CD14-positive monocyte (primary cell): ENCODE data around the gene PRKN. TPM values are rescaled to one million over a fixed set of nuclear protein-coding genes. Genes with fewer than 3 reads are reported as not detected.

Source experiments
- DNase-seq, 3 donors: peaks; one replicate each; pipeline ENCODE4 v3.0.0-alpha.2; 2011 to 2022
- H2AFZ ChIP-seq: 2 replicates; pipeline ENCODE4 v1.6.0; 2012; ENCODE audit warnings: mild to moderate bottlenecking, low read depth, low read length, inconsistent platforms; ENCODE audit not compliant: insufficient read depth, poor library complexity, severe bottlenecking
- H3K27ac ChIP-seq, 2 donors: 1 replicate in 1 of 2; 2 replicates in 1 of 2; pipeline ENCODE4 v1.5.1; 2012 to 2013; ENCODE audit warnings: low read length in 2 of 2, control low read depth in 1 of 2, inconsistent platforms in 1 of 2, low read depth in 1 of 2, mild to moderate bottlenecking in 1 of 2
- H3K27me3 ChIP-seq, 2 donors: one replicate each; pipeline versions ENCODE4 v1.6.0 to v1.6.1; 2011 to 2013; ENCODE audit warnings: low read length in 2 of 2; ENCODE audit not compliant: control insufficient read depth in 2 of 2, insufficient read depth in 2 of 2
- H3K36me3 ChIP-seq, 2 donors: replicated peaks in 1 of 2; 1 replicate in 1 of 2; 2 replicates in 1 of 2; pipeline versions ENCODE4 v1.5.1 to v1.6.1; 2012 to 2013; ENCODE audit warnings: low read length in 2 of 2, control low read depth in 1 of 2, inconsistent platforms in 1 of 2, mild to moderate bottlenecking in 1 of 2; ENCODE audit not compliant: insufficient read depth in 2 of 2, control insufficient read depth in 1 of 2
- H3K4me1 ChIP-seq, 2 donors: 1 replicate in 1 of 2; 2 replicates in 1 of 2; pipeline versions ENCODE4 v1.5.1 to v1.6.1; 2012 to 2013; ENCODE audit warnings: low read length in 2 of 2, control low read depth in 1 of 2, inconsistent platforms in 1 of 2, mild to moderate bottlenecking in 1 of 2, moderate library complexity in 1 of 2; ENCODE audit not compliant: insufficient read depth in 2 of 2, control insufficient read depth in 1 of 2
- H3K4me2 ChIP-seq: replicated peaks from 2 replicates; pipeline ENCODE3; 2012; ENCODE audit warnings: low read length, moderate library complexity, mild to moderate bottlenecking; ENCODE audit not compliant: poor library complexity, severe bottlenecking; ENCODE audit errors: extremely low read depth
- H3K4me3 ChIP-seq, 3 experiments: fragments of 200-600 bp in 1 of 3; sonication (generic) in 1 of 3; replicated peaks in 1 of 3; 1 replicate in 2 of 3; 2 replicates in 1 of 3; pipeline ENCODE4 v1.5.1; 2011 to 2013; ENCODE audit warnings: low read length in 3 of 3, mild to moderate bottlenecking in 3 of 3, control low read depth in 2 of 3, low read depth in 2 of 3, inconsistent platforms in 1 of 3, moderate library complexity in 1 of 3
- H3K79me2 ChIP-seq: 2 replicates; pipeline ENCODE4 v1.6.0; 2012; ENCODE audit warnings: mild to moderate bottlenecking, control low read depth, inconsistent platforms, low read length, moderate library complexity; ENCODE audit not compliant: insufficient read depth
- H3K9ac ChIP-seq: 2 replicates; pipeline ENCODE4 v1.6.0; 2017; ENCODE audit warnings: low read length, mild to moderate bottlenecking; ENCODE audit not compliant: insufficient read depth, poor library complexity, severe bottlenecking
- H3K9me3 ChIP-seq, 2 donors: replicated peaks in 1 of 2; 1 replicate in 1 of 2; 2 replicates in 1 of 2; pipeline versions ENCODE4 v1.5.1 to v1.6.1; 2012 to 2013; ENCODE audit warnings: low read length in 2 of 2, control low read depth in 1 of 2; ENCODE audit not compliant: control insufficient read depth in 1 of 2, insufficient read depth in 1 of 2
- H4K20me1 ChIP-seq: 2 replicates; pipeline ENCODE4 v1.6.0; 2012; ENCODE audit warnings: mild to moderate bottlenecking, low read length, control low read depth, moderate library complexity; ENCODE audit not compliant: insufficient read depth
- H3K27ac Mint-ChIP-seq, 7 donors: one replicate each; pipeline ENCODE4 v1.8.0; 2020; ENCODE audit warnings: mild to moderate bottlenecking in 7 of 7, mixed read lengths in 7 of 7, moderate library complexity in 6 of 7, inconsistent platforms in 2 of 7
- H3K27me3 Mint-ChIP-seq, 3 donors: one replicate each; pipeline ENCODE4 v1.8.0; 2021 to 2022; ENCODE audit warnings: low read depth in 3 of 3, mild to moderate bottlenecking in 3 of 3, mixed read lengths in 3 of 3, moderate library complexity in 3 of 3, inconsistent platforms in 1 of 3
- H3K36me3 Mint-ChIP-seq, 2 donors: one replicate each; pipeline ENCODE4 v1.8.0; 2020; ENCODE audit warnings: mixed read lengths in 2 of 2, inconsistent platforms in 1 of 2, mild to moderate bottlenecking in 1 of 2
- H3K4me1 Mint-ChIP-seq: one replicate; pipeline ENCODE4 v1.8.0; 2020; ENCODE audit warnings: mild to moderate bottlenecking, mixed read lengths
- H3K4me3 Mint-ChIP-seq, 2 donors: one replicate each; pipeline ENCODE4 v1.8.0; 2020; ENCODE audit warnings: mild to moderate bottlenecking in 2 of 2, mixed read lengths in 2 of 2, moderate library complexity in 1 of 2
- H3K9me3 Mint-ChIP-seq, 7 donors: one replicate each; pipeline ENCODE4 v1.8.0; 2020 to 2022; ENCODE audit warnings: mixed read lengths in 7 of 7, mild to moderate bottlenecking in 6 of 7, moderate library complexity in 6 of 7, inconsistent platforms in 2 of 7
- CTCF ChIP-seq: fragments of 200-600 bp; IDR thresholded peaks from one replicate; pipeline ENCODE4 v1.8.0; 2022; ENCODE audit warnings: antibody characterized with exemption, mild to moderate bottlenecking
- WGBS: methylation state at CpG from one replicate; pipeline ENCODE4 v1.1.5; 2013; ENCODE audit warnings: missing lambda C conversion rate; ENCODE audit not compliant: insufficient coverage; 5-methylcytosine and 5-hydroxymethylcytosine counted together
- intact Hi-C, 2 donors: fragments of 100-400 bp; cut with micrococcal nuclease; formaldehyde crosslinking; loops; one replicate each; pipeline versions ENCODE4 v1.15.0 to v1.15.1; 2023
- polyA plus RNA-seq, 3 donors: library from polyadenylated mRNA; depleted of rRNA in 1 of 3; unstranded in 2 of 3; stranded (reverse) in 1 of 3; fragments of 300-500 nt in 2 of 3; fragments of >200 nt in 1 of 3; fragmentation: Illumina TruSeq in 2 of 3; gene quantifications; 1 replicate in 2 of 3; 2 replicates in 1 of 3; pipeline ENCODE4 v1.2.3, GENCODE V29; 2012 to 2021

The PRKN gene
- polyA plus RNA-seq, 3 donors: 0.19 to 0.21 TPM; not detected in 1

DNA sequence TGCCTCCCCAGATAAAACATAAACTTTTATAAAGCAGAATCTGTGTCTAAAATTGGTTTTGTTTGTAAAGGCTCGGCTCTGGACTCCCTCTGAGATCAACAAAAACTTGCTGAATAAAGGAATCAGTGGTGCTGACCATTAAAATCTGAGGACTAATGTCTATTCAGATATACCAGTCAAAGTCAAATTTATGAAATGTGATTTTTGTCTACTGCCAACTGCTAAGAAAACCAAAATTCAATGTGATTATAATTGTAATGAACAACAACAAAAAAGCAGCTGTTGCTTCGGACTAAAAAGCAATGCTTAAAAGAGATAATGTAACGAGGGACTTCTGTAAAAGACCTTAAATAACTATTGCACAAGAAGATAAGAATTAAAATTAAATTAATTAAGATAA is 26.6 kb downstream of the PRKN start:
- peaks cover 0 to 2% (median 2%) of the 10 kb centered on the region in 3 donors for H3K27me3 Mint-ChIP-seq
- peaks cover 0 to 1% (median 0%) of the 10 kb centered on the region in 7 donors for H3K9me3 Mint-ChIP-seq
- no peak overlapping the region for H3K9ac ChIP-seq
- H3K27ac ChIP-seq: no peak overlapping the region
- no peaks in the 10 kb centered on the region for H3K27me3 ChIP-seq
- no peak overlapping the region for H3K27ac Mint-ChIP-seq
- no peaks in the 10 kb centered on the region for H3K36me3 ChIP-seq
- H3K9me3 ChIP-seq: no peaks in the 10 kb centered on the region
- no peak overlapping the region for H2AFZ ChIP-seq
- no peaks in the 10 kb centered on the region for H3K79me2 ChIP-seq
- intact Hi-C loops: no loop called here
- DNase-seq: no peak
- H3K4me1 ChIP-seq: no peaks in the 10 kb centered on the region
- H3K4me2 ChIP-seq: no peak overlapping the region
- no peak for TF ChIP-seq CTCF
- no peak overlapping the region for H3K4me3 Mint-ChIP-seq
- peaks cover 1% of the 10 kb centered on the region for H3K4me1 Mint-ChIP-seq
- no peak overlapping the region for H3K4me3 ChIP-seq
- WGBS: no CpG with 5 or more reads among the region's 3 CpGs
- H3K36me3 Mint-ChIP-seq: no peaks in the 10 kb centered on the region
- H4K20me1 ChIP-seq: no peaks in the 10 kb centered on the region

- no peaks in the 10 kb centered on the region for H3K36me3 Mint-ChIP-seq
- Histone ChIP-seq H4K20me1 (no peaks in the 10 kb centered on the region), H3K4me1 (no peaks in the 10 kb centered on the region), H2AFZ (no peak overlapping the region), H3K4me3 (no peak overlapping the region), H3K9ac (no peak overlapping the region), H3K27me3 (no peaks in the 10 kb centered on the region), H3K79me2 (no peaks in the 10 kb centered on the region), H3K4me2 (no peak overlapping the region), H3K9me3 (no peaks in the 10 kb centered on the region), H3K36me3 (no peaks in the 10 kb centered on the region), H3K27ac (no peak overlapping the region)
- H3K27me3 Mint-ChIP-seq: peaks cover 2% of the 10 kb centered on the region in 3 donors
- no peak overlapping the region for H3K4me3 Mint-ChIP-seq
- no peaks in the 10 kb centered on the region for H3K4me1 Mint-ChIP-seq
- H3K9me3 Mint-ChIP-seq: peaks cover 0 to 1% (median 0%) of the 10 kb centered on the region in 7 donors
- intact Hi-C loops: no loop called here
- WGBS: no CpG with 5 or more reads among the region's 2 CpGs
- H3K27ac Mint-ChIP-seq: no peak overlapping the region
- no peak for TF ChIP-seq CTCF
- DNase-seq: no peak
Observed at GRCh38 chr6:162699961-162700360, 27.6 kb downstream of the PRKN start.
